HUES6 (cell line): ENCODE results near the gene THOC1.

Source experiments
- H3K27ac ChIP-seq: 2 replicates; pipeline ENCODE4 v1.7.0; 2013; ENCODE audit warnings: low read depth, mild to moderate bottlenecking, low read length, inconsistent platforms
- H3K27me3 ChIP-seq: 2 replicates; pipeline ENCODE4 v1.6.1; 2013; ENCODE audit warnings: low read length; ENCODE audit not compliant: control insufficient read depth, insufficient read depth
- H3K36me3 ChIP-seq: 2 replicates; pipeline ENCODE4 v1.6.1; 2013; ENCODE audit warnings: low read length; ENCODE audit not compliant: control insufficient read depth, insufficient read depth
- H3K4me1 ChIP-seq: 2 replicates; pipeline ENCODE4 v1.6.1; 2013; ENCODE audit warnings: low read length; ENCODE audit not compliant: control insufficient read depth, insufficient read depth
- H3K4me3 ChIP-seq: 2 replicates; pipeline ENCODE4 v1.5.1; 2013; ENCODE audit warnings: low read depth, low read length
- H3K9ac ChIP-seq: one replicate; pipeline ENCODE4 v1.6.1; 2013; ENCODE audit warnings: mild to moderate bottlenecking, low read length
- H3K9me3 ChIP-seq: 2 replicates; pipeline ENCODE4 v1.6.1; 2013; ENCODE audit warnings: low read depth, low read length; ENCODE audit not compliant: control insufficient read depth, insufficient read depth

Gene THOC1

DNA sequence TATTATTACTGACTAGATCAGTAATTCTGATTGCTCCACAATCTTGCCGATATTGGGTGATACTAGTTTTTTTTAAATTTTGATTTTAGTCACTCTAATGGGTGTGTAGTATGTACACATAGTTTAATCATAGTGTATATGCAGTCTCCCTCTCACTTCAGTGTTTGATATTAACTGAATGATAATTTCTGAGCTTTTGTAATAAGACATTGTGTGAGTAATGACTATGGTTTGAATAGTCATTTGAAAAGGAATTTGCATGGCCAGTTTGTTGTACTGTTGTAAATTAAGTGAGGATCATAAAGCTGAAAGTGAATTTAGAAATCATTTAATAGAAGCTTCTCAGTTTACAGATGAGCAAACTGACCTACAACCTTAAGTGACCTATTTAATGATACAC lies 76.1 kb downstream of the THOC1 start:
- H3K4me3 ChIP-seq: no peak overlapping the region
- H3K9ac ChIP-seq: no peak overlapping the region
- no peaks in the 10 kb centered on the region for H3K9me3 ChIP-seq
- H3K27me3 ChIP-seq: no peaks in the 10 kb centered on the region
- no peak overlapping the region for H3K27ac ChIP-seq
- H3K4me1 ChIP-seq: no peaks in the 10 kb centered on the region
- peaks cover 14% of the 10 kb centered on the region for H3K36me3 ChIP-seq

GRCh38 chr18:189254-189653 lies 78.6 kb downstream of the THOC1 start:
- H3K4me3 ChIP-seq: no peak overlapping the region
- H3K27me3 ChIP-seq: no peaks in the 10 kb centered on the region
- no peak overlapping the region for H3K27ac ChIP-seq
- H3K4me1 ChIP-seq: no peaks in the 10 kb centered on the region
- peaks cover 17% of the 10 kb centered on the region for H3K36me3 ChIP-seq
- no peaks in the 10 kb centered on the region for H3K9me3 ChIP-seq
- H3K9ac ChIP-seq: no peak overlapping the region

DNA sequence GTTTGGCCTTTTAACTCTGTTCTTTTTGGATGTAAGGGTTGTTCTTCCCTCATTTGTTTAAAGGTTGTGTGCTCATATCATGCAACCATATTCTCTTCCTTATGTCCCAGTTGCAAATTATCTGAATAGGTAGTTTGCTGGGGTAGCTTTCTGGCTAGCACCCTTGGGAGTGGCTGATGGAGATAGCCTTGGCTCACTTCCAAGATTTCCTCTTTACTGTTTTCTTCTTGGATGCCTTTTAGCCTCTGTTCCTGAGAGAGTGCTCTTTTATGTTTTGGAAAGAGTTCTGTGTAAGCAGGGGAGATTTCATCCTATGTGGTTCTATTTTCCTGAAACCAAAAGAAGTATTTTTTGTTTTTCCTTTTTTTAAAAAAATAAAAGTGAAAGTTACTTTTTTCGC lies 84.1 kb downstream of the THOC1 start:
- no peaks in the 10 kb centered on the region for H3K27me3 ChIP-seq
- H3K36me3 ChIP-seq: peaks cover 48% of the 10 kb centered on the region
- H3K4me3 ChIP-seq: no peak overlapping the region
- H3K27ac ChIP-seq: no peak overlapping the region
- no peaks in the 10 kb centered on the region for H3K4me1 ChIP-seq
- no peaks in the 10 kb centered on the region for H3K9me3 ChIP-seq
- H3K9ac ChIP-seq: no peak overlapping the region

GRCh38 chr18:181711-182110 lies 86.1 kb downstream of the THOC1 start:
- no peak overlapping the region for H3K4me3 ChIP-seq
- H3K27ac ChIP-seq: no peak overlapping the region
- H3K9me3 ChIP-seq: no peaks in the 10 kb centered on the region
- H3K9ac ChIP-seq: no peak overlapping the region
- H3K27me3 ChIP-seq: no peaks in the 10 kb centered on the region
- H3K36me3 ChIP-seq: peaks cover 62% of the 10 kb centered on the region
- H3K4me1 ChIP-seq: no peaks in the 10 kb centered on the region

- Histone ChIP-seq H3K27me3 (no peaks in the 10 kb centered on the region), H3K9me3 (no peaks in the 10 kb centered on the region), H3K27ac (no peak overlapping the region), H3K36me3 (peaks cover 57% of the 10 kb centered on the region), H3K9ac (no peak overlapping the region), H3K4me3 (no peak overlapping the region), H3K4me1 (no peaks in the 10 kb centered on the region)
Observed at GRCh38 chr18:179499-179898, 88.3 kb downstream of the THOC1 start.

DNA sequence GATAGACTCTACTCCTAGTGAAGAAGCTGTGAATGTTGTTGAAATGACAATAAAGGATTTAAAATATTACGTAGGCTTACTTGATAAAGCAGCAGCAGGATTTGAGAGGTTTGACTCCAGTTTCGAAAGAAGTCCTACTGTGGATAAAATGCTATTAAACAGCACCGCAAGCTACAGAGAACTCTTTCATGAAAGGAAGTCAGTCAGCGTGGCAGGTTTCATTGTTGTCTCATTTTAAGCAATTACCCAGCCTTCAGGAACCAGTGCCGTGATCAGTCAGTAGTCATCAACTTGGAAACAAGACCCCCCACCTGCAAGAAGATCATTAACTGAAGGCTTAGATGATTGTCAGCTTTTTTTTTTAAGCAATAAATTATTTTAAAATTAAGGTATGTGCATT lies 95.5 kb downstream of the THOC1 start:
- Histone ChIP-seq H3K9me3 (no peaks in the 10 kb centered on the region), H3K4me1 (no peaks in the 10 kb centered on the region), H3K27me3 (no peaks in the 10 kb centered on the region), H3K27ac (no peak overlapping the region), H3K4me3 (no peak overlapping the region), H3K9ac (no peak overlapping the region), H3K36me3 (peaks cover 51% of the 10 kb centered on the region)
